Measurements from ENCODE around the gene UMAD1. TPM values are rescaled to one million over a fixed set of nuclear protein-coding genes. Genes with fewer than 3 reads are reported as not detected.
"Not testable (repeated sequence)": the region's sequence is repeated elsewhere in the genome, so short reads cannot be mapped to it uniquely, and the experiment has no call there.

The UMAD1 gene
- polyA plus RNA-seq, 4 donors, result 15.3 to 22.2 (median 19.4) TPM

DNA sequence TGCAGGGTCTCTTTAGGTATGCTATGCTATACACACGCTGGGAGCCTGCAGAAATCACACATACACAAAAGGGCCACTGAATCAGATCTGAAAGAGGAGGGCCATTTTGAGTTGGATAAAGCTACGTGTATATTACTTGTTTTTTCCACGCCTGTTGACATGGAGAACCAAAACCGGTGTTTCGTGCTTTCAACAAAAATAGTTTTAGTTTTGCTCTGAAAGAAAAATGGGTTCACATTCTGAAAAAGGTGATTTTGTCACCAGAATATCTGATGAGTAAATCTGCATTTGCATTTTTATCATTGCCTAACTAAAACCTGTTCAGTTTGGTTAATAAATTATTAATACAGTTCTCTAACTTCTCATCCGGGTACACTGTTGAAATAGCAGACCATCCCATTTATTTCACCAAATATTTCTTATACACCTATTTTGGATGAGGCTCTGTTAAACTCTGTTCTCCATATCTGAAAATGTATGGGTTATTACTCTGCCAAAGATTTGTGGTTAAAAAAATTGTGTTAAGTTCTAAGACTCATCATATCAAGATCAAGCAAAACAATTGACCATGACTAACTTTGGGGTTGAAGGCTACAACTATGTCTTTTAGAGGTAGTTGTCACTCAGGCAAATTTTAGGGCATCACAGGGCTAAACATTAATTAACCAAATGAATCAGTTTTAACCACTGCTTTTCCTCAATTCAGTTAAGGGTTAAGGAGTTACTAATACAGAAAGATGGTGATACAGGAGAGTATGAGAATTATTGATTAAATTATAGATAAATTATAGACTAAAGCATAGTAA, 179.1 kb downstream of the UMAD1 start:
- no peak for DNase-seq (ENCODE audit: low read depth in 4 of 4, low spot score in 3 of 4)

- DNase-seq (ENCODE audit: low read depth in 4 of 4, low spot score in 3 of 4), result no peak
Measured at GRCh38 chr7:7820409-7820808, 179.9 kb downstream of the UMAD1 start.

DNA sequence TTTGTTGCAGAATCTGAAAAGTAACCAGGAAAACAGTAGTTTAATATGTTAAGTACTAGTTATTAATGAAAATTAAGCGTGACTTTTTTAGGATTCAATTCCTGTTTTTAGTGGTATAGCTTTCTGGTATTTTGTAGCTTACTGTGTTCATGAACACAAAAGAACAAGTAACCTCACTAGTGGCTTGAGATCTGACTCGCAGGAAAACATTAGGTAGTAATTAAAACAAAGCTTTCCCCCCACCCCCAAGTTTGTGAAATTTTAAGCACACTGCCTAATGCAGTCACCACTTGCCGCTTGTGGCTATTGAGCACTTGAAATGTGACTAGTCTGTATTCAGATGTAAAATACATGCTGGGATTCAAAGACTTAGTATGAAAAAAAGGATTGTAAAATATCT, 180.4 kb downstream of the UMAD1 start:
- no peak for DNase-seq (ENCODE audit: low read depth in 4 of 4, low spot score in 3 of 4)

DNA sequence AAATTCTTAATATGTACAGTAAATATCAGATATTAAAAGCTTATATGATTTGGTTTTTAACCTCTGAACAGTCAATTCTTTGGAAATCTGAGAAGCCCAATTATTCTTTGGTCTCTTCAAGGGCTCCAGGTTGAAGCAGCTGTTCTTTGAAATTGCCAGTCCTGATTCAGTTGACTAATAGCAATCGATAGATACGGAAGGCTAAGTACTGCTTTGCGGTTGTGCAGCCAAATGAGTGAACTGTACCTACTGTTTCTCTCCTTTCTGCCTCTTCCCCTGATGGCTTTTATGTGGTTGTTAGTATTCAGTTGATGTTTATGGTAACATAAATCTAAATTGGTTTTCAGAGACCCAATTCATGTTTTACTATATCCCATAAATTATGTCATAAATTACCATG, 181.0 kb downstream of the UMAD1 start:
- DNase-seq (ENCODE audit: low read depth in 4 of 4, low spot score in 3 of 4), result no peak

DNA sequence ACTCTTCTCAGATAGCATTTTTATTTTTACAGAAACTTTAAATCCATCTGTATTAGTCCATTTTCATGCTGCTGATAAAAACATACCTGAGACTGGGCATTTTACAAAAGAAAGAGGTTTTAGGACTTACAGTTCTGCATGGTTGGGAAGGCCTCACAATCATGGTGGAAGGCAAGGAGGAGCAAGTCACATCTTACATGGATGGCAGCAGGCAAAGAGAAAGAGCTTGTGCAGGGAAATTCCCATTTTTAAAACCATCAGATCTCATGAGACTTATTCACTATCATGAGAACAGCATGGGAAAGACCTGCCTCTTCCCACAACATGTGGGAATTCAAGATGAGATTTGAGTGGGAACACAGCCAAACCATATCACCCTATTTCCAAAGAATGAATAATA, 184.7 kb downstream of the UMAD1 start:
- DNase-seq (ENCODE audit: low read depth in 4 of 4, low spot score in 3 of 4), result not testable (repeated sequence)

DNA sequence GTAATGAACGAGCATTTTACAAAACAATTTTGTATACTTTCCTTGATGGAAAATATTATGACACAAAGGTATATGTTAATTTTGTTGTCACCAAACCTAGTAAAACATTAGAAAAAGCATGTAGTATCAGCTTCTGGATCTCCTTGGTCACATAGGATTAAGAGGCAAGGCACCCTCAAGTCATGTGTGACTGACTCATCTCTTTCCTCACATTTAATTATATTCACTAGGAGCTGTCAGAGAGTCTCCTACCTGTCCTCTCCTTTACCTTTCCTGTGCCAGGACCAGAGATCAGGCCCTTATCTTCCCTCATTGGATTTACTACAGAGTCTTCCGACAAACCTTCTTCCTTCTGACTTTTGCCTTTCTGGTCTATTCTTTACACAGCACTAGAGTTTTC, 189.1 kb downstream of the UMAD1 start:
- no peak for DNase-seq (ENCODE audit: low read depth in 4 of 4, low spot score in 3 of 4)

- no peak for DNase-seq (ENCODE audit: low read depth in 4 of 4, low spot score in 3 of 4)
Measured at GRCh38 chr7:7830122-7830878, 189.7 kb downstream of the UMAD1 start.

DNA sequence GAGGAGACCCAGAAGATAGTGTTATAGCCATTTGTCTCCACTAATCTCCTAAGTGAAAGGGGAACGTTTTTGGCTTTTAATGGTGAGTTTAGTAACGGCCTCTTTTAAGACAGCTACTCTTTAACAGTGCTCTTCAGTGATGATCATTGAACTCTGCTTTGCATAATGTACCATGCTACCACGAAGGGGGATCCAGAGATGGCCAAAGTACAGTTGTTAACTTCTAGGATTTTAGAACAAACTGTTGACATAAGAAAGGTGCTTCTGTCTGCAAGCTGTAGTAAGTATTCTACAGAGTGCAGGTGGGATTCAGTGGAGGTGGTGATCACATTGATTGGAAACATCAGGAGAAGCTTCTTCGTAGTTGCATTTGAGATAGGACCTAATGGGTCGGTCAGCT, 192.0 kb downstream of the UMAD1 start:
- no peak for DNase-seq (ENCODE audit: low read depth in 4 of 4, low spot score in 3 of 4)

GRCh38 chr7:7834761-7835160, 194.2 kb downstream of the UMAD1 start:
- no peak for DNase-seq (ENCODE audit: low read depth in 4 of 4, low spot score in 3 of 4)

- DNase-seq (ENCODE audit: low read depth in 4 of 4, low spot score in 3 of 4), result no peak
Measured at GRCh38 chr7:7841027-7841426, 200.5 kb downstream of the UMAD1 start.

- DNase-seq (ENCODE audit: low read depth in 4 of 4, low spot score in 3 of 4), result no peak
Measured at GRCh38 chr7:7843240-7843639, 202.7 kb downstream of the UMAD1 start.

- no peak for DNase-seq (ENCODE audit: low read depth in 4 of 4, low spot score in 3 of 4)
Measured at GRCh38 chr7:7843972-7844371, 203.4 kb downstream of the UMAD1 start.

DNA sequence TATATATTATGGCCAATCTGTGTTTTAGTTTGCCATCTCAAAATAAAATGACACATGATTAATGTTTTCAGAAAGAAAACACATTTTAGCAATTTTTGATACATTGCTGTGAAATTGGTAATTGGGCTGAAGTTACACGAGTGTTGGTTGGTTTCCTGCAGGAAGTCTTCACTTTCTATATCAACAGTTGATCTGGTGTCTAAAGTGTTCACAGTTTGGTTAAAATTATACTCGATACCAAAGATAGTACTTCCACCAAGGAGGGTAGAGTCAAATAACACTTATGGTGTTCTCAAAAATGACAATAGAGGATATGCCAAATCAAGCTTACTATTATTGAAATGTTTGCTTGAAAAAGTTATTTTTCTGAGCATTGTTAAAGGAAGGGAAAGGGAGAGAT, 207.7 kb downstream of the UMAD1 start:
- no peak for DNase-seq (ENCODE audit: low read depth in 4 of 4, low spot score in 3 of 4)

DNA sequence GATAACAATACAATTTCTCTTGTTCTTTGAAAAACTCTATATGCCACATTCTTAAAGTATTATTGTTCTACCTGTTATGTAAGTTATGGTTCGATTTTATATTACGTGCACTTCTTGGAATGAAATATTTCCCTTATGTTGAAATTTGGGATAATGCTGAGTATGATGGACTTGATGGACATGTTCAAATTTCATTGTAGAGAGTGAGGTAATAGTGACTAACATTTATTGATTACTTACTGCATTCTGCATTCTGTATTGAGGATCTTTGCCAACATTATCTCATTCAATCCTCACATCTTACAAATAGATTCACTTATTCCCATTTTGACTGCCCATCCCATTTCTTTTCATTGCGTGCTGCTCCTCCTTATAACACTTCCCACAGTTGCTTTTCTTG, 208.3 kb downstream of the UMAD1 start:
- no peak for DNase-seq (ENCODE audit: low read depth in 4 of 4, low spot score in 3 of 4)

DNA sequence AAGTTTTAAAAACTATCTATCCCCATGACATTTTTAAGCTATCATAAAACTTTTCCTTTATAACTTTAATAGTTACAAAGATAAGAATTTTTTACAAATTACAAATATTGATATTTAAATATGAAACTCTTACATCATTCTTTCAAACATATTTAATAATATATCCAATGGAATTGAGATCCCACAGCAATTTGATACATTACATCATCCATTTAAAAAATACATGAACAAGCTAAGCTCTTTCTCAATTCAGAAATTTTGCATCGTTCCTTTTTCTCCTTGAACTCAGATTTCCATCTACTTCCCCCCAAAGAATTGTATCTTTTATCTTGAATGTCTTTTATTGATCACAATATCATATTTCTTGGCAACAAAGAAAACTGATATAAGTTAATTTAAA, 209.6 kb downstream of the UMAD1 start:
- no peak for DNase-seq (ENCODE audit: low read depth in 4 of 4, low spot score in 3 of 4)

DNA sequence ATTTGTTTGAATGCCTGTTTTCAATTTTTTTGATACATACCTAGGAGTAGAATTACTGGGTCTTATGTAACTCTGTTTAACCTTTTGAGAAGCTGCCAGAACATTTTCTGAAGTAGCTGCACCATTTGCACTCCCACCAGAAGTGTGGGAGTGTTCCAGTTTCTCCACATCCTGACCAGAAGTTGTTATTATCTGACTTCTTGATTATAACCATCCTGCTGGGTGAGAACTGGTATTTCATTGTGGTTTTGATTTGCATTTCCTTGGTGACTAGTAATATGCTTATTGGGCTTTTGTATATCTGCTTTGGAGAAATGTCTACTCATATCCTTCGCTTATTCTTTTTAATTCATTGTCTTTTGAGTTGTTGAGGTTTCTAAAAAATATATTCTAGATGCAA, 210.8 kb downstream of the UMAD1 start:
- no peak for DNase-seq (ENCODE audit: low read depth in 4 of 4, low spot score in 3 of 4)

DNA sequence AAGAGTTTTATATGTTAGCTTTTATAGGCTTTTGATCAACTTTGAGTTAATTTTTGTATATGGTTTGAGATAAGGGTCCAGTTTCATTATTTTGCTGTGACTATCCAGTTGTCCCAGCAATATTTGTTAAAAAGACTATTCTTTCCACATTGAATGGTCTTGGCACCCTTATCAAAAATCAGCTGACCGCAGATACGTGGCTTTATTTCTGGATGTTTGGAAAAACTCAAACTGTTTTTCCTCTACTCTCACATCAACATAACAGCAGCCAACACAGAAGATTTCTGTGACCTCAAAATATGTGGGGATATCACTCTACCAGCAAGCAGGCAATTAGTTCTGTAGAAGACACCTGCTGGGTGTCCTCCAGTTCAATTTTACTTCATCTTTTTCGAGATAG, 211.4 kb downstream of the UMAD1 start:
- DNase-seq (ENCODE audit: low read depth in 4 of 4, low spot score in 3 of 4), result no peak

DNA sequence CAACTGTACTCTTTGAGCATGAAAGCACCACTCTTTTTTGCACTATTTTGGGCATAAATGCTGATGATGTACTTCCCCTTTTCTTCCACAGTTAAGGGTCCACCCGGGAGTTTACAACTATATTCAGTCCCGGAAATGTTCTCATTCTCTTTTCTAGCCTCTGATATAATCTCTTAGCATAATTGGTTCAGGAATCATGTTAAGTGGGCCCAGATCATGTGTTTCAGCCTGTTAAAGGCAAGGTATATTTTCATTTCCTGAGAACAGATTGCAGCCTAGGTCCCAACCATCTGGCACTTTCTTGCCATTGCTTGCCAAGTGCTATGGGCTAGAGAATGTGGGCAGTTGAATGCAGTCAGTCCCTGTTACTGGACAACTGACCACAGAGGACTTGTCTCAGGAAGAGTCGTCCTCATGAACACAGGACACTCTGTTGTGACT, 216.6 kb downstream of the UMAD1 start:
- no peak for DNase-seq (ENCODE audit: low read depth in 4 of 4, low spot score in 3 of 4)

GRCh38 chr7:7858559-7858958, 218.0 kb downstream of the UMAD1 start:
- DNase-seq (ENCODE audit: low read depth in 4 of 4, low spot score in 3 of 4), result no peak

DNA sequence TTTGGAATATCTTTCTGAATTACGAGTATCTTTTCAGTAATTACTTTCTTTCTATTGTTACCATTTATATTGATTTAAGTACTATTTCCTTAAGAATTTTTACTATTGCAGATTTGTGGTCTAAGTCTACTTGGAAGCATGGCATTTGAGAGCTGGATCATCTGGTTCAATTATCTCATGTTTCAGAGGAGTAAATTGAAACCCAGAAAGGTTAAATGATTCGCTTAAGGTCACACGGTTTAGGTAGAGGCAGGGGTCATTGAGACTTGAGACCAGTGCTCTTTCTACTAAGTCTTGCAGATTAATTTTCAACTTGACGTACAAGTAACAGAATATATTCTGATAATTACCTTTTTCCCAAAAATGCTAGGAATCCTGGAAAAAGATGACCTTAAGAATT, 218.9 kb downstream of the UMAD1 start:
- DNase-seq (ENCODE audit: low read depth in 4 of 4, low spot score in 3 of 4), result no peak

DNA sequence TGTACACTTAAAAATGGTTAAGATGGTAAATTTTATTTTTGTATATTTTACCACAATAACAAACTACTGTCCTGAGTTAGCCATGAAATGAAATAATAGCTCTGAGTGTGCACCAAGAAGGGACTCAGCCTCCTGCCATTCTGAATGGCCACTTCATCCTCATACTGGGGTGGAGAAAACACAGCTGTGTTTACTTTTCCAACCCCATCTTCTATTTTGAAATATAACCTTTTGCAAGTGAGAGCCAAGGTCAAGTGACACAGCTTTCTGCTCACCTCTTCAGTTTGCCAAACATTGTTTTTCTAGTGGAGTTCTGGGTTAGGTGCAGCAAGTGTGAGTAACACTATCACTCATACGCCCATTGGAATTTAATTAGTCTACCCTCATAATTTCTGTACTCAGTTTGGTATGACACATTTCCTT, 220.7 kb downstream of the UMAD1 start:
- DNase-seq (ENCODE audit: low read depth in 4 of 4, low spot score in 3 of 4), result peak in 3 of 4 donors; percentile 5 to 17 (median 6)

GRCh38 chr7:7862393-7862792, 221.8 kb downstream of the UMAD1 start:
- DNase-seq (ENCODE audit: low read depth in 4 of 4, low spot score in 3 of 4), result no peak
